Effector memory CD8-positive, alpha-beta T cell (primary cell): ENCODE measurements around the gene KDM1A.

ENCODE experiments used
- ATAC-seq: fragments of 150-1000 bp; cut with Tn5 transposase; replicated peaks from 2 replicates; pipeline ENCODE4 v1.10.0; 2021; ENCODE audit warnings: mild to moderate bottlenecking, moderate library complexity
- DNase-seq, 3 experiments: peaks; one replicate each; pipeline ENCODE4 v3.0.0; 2021
- H3K27ac Mint-ChIP-seq, 2 donors: one replicate each; pipeline ENCODE4 v1.8.0; 2022; ENCODE audit warnings: mild to moderate bottlenecking in 2 of 2, mixed read lengths in 2 of 2, moderate library complexity in 2 of 2
- H3K27me3 Mint-ChIP-seq, 2 donors: one replicate each; pipeline ENCODE4 v1.8.0; 2022; ENCODE audit warnings: mixed read lengths in 2 of 2
- H3K36me3 Mint-ChIP-seq: one replicate; pipeline ENCODE4 v1.8.0; 2022; ENCODE audit warnings: mild to moderate bottlenecking, moderate library complexity, mixed read lengths; ENCODE audit not compliant: insufficient read depth
- H3K4me1 Mint-ChIP-seq, 2 donors: one replicate each; pipeline ENCODE4 v1.8.0; 2022; ENCODE audit warnings: low read depth in 2 of 2, mixed read lengths in 2 of 2
- H3K4me3 Mint-ChIP-seq, 2 donors: one replicate each; pipeline ENCODE4 v1.8.0; 2022; ENCODE audit warnings: mild to moderate bottlenecking in 2 of 2, mixed read lengths in 2 of 2, moderate library complexity in 2 of 2
- H3K9me3 Mint-ChIP-seq, 2 donors: one replicate each; pipeline ENCODE4 v1.8.0; 2022; ENCODE audit warnings: mixed read lengths in 2 of 2

Gene KDM1A

DNA sequence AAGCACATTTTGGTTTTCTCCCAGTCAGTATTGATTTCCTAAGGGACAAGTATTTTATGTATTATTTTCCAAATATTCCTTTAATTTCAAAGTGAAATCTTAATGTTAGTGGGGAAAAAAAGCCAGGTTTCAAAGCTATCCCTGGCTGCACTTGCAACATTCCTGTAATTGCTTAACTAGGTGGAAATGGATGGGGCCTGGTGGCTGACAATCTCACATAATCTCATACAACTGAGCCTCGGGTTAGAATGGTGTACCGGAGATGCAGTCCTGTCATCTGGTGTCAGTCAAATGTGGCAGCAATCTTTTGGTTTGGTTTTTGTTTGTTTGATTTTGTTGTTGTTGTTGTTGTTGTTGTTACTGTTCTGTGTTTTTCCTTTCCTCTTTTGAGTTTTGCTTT, 46.1 kb downstream of the KDM1A start:
- DNase-seq (no peak), ATAC-seq (no peak)
- Mint-ChIP-seq H3K9me3 (no peaks in the 10 kb centered on the region), H3K4me1 (no peaks in the 10 kb centered on the region), H3K27ac (no peak overlapping the region), H3K27me3 (no peaks in the 10 kb centered on the region), H3K36me3 (peaks cover 35% of the 10 kb centered on the region), H3K4me3 (no peak overlapping the region)

DNA sequence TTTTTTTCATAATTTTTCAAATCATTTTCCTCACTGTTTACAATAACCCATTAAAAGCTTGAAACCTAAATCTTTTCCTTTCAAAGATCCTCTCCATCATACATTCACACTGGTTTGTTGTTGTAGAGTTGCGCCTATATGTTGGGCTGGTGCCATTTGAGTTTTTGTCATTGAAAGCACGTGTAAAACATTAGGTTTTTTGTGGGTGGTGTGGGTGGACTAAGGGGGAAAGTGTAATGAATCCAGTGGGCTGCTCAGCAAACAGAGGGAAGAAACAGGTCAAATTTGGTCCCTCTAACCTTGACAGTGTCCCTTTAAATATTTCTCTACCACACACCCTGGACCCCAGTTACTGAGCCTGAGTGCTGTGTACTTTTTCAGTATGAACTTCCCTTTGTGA, 46.8 kb downstream of the KDM1A start:
- Mint-ChIP-seq H3K27me3 (no peaks in the 10 kb centered on the region), H3K9me3 (no peaks in the 10 kb centered on the region), H3K36me3 (peaks cover 42% of the 10 kb centered on the region), H3K4me1 (no peaks in the 10 kb centered on the region), H3K4me3 (no peak overlapping the region), H3K27ac (no peak overlapping the region)
- no peak for DNase-seq
- ATAC-seq, result no peak

DNA sequence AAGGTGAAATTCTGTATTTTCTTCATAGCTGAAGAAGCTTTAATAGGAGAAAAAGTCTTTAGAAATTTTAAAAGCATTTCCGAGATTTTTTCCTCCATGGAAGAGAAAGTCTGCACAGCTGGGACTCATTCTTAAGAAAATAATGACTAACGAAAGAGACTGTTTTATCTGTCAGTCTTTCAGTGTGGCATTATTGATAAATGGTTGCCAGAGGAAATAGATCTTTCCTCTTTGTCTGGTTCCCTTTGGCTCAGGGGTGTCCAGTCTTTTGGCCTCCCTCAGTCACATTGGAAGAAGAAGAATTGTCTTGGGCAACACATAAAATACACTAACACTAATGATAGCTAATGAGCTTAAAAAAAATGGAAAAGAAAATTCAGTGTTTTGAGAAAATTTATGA, 49.9 kb downstream of the KDM1A start:
- ATAC-seq (no peak), DNase-seq (no peak)
- Mint-ChIP-seq H3K27me3 (no peaks in the 10 kb centered on the region), H3K4me1 (no peaks in the 10 kb centered on the region), H3K27ac (peak overlapping the region in 1 of 2 donors; percentile 10), H3K36me3 (peaks cover 51% of the 10 kb centered on the region), H3K4me3 (no peak overlapping the region), H3K9me3 (no peaks in the 10 kb centered on the region)

DNA sequence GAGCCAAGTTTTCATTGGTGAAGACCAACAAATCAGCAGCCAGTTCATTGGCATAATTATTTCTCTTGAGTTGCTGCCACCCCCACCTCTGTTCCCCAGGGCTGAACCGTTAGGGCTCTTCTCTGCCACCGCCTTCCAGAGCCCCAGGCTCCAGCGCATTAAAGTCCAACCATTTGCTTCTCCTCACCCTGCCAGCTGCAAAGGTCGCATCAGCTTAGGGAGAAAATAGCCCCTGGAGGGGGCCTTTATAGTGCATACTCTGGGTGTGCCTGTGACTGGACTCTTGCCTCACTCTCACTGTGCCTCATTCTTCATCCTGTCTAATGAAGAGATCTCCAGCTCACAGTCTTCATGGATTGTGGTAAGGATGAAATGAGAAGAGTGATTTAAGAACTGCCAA, 50.4 kb downstream of the KDM1A start:
- no peaks in the 10 kb centered on the region for H3K27me3 Mint-ChIP-seq
- H3K36me3 Mint-ChIP-seq, result peaks cover 48% of the 10 kb centered on the region
- H3K4me3 Mint-ChIP-seq, result no peak overlapping the region
- H3K4me1 Mint-ChIP-seq, result no peaks in the 10 kb centered on the region
- no peak for ATAC-seq
- DNase-seq, result no peak
- no peaks in the 10 kb centered on the region for H3K9me3 Mint-ChIP-seq
- H3K27ac Mint-ChIP-seq, result peak overlapping the region in 1 of 2 donors; percentile 76

DNA sequence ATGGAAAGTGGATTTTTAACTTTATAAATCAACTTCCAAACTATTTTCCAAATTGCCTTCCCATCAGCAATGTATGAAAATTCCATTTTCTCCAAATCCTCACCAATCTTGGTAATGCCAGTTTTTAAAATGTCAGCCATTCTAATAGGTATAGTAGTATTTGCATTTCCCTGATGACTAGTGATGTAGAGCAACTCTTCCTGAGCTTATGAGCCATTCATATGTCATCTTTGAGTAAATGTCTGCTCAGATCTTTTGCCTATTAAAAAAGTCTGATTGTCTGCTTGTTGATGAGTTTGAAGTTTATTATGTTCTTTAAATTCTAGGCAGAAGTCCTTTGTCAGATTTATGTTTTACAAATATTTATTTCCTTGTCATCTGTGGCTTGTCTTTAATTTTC, 54.7 kb downstream of the KDM1A start:
- Mint-ChIP-seq H3K36me3 (peaks cover 74% of the 10 kb centered on the region), H3K4me1 (no peaks in the 10 kb centered on the region)

DNA sequence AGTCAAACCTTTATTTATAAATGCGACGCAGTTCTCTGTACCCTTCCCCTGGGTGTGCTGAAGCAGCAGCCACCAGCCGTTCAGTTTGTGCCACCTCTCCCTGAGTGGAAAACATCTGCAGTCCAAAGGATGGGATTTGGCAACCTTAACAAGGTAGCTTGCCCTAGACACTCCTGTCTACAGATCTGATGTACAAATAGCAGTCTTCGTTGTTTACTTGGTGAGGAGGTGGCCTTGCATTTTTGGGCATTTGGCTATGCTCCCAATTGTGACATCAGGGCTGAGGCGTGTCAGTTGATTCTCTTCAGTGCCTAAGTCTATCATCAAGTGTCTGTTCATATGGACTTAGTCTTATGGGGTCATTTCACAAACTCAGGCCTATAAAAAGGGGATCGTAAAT, 59.8 kb downstream of the KDM1A start:
- H3K36me3 Mint-ChIP-seq, result peaks cover 75% of the 10 kb centered on the region
- H3K27ac Mint-ChIP-seq, result no peak overlapping the region
- no peaks in the 10 kb centered on the region for H3K9me3 Mint-ChIP-seq
- peaks cover 0 to 2% of the 10 kb centered on the region in 2 donors for H3K4me1 Mint-ChIP-seq
- no peaks in the 10 kb centered on the region for H3K27me3 Mint-ChIP-seq
- H3K4me3 Mint-ChIP-seq, result no peak overlapping the region
- ATAC-seq (no peak), DNase-seq (no peak)

More for the DNA sequence above, 54.7 kb downstream of the KDM1A start:
- ATAC-seq (no peak), DNase-seq (no peak)
- Mint-ChIP-seq H3K9me3 (no peaks in the 10 kb centered on the region), H3K27ac (no peak overlapping the region), H3K27me3 (no peaks in the 10 kb centered on the region), H3K4me3 (no peak overlapping the region)

DNA sequence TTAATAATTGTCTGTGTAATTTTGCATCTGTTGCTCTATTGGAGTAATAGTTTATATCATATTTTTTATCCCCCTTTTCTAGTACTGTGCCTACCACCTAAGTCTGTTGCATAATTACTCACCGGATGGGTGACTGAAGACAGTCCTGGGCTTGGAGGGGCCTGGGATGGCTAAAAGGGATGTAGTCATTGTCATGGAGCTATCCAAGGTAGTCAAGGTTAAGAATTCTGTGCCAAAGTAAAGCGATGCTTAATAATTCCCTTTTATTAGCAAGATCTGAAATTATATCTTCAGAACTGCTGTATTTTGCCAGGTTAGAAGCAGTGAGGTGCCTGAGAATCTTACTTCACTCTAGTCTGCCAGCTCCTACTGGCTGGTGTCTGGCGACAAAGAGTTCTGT, 61.6 kb downstream of the KDM1A start:
- H3K36me3 Mint-ChIP-seq, result peaks cover 77% of the 10 kb centered on the region
- no peak overlapping the region for H3K4me3 Mint-ChIP-seq
- DNase-seq (no peak), ATAC-seq (no peak)
- peaks cover 0 to 2% of the 10 kb centered on the region in 2 donors for H3K4me1 Mint-ChIP-seq
- no peak overlapping the region for H3K27ac Mint-ChIP-seq
- H3K9me3 Mint-ChIP-seq, result no peaks in the 10 kb centered on the region
- no peaks in the 10 kb centered on the region for H3K27me3 Mint-ChIP-seq

DNA sequence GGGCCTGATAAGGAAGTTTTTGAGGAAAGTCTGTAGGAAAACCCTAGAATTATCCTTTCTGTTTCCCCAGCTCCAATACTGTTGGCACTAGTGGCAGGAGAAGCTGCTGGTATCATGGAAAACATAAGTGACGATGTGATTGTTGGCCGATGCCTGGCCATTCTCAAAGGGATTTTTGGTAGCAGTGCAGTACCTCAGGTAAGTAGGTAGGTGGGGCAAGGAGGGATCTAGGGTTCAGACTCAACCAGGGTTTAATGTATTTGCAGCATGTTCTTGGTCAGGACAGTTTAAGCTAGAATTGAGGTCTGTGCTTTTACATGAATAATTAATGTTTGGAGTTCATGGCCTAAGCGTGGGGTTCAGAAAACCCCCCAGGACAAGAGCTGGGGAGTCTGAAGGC, 62.1 kb downstream of the KDM1A start:
- peaks cover 77% of the 10 kb centered on the region for H3K36me3 Mint-ChIP-seq
- peak overlapping the region in 1 of 2 donors; percentile 18 for H3K27ac Mint-ChIP-seq
- peak; percentile 46 for ATAC-seq

DNA sequence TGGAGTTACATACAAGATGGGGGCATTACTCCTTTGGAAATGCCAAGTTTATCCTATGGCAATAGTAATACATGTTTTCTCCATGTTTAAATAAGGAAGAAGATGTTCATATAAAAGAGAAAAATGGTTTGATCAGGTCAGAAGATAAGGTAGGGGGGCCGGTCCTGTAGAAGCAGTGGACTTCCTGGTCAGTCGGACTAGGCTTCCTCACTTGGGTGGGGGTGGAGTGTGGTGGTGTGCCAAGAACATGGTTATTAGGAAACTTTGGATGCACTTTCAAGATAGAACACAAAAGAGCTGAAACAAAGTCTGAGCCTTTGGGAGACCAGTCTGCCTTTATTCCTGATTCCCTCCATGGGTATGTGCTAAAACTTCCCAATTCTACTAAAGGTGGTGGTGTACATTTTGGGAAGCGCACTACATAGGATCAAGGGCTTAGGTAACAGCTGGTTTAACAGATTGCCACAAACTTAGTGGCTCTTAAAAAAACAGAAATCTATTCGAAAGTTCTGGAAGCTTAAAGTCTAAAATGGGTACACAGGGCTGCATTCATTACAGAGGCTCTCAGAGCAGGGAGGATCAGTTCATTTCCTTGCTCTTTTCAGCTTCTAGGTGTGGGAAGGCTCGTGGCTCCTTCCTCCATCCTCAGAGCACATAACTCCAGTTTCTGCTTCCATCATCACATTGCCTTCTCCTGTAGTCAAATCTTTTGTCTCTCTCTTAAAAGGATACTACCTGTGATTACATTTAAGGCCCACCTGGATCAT, 64.6 kb downstream of the KDM1A start:
- Mint-ChIP-seq H3K4me3 (no peak overlapping the region), H3K36me3 (peaks cover 81% of the 10 kb centered on the region), H3K4me1 (peaks cover 0 to 2% of the 10 kb centered on the region in 2 donors), H3K9me3 (no peaks in the 10 kb centered on the region), H3K27me3 (no peaks in the 10 kb centered on the region), H3K27ac (peak overlapping the region in 1 of 2 donors; percentile 30)
- ATAC-seq, result no peak
- DNase-seq, result no peak

More for the DNA sequence above, 62.1 kb downstream of the KDM1A start:
- H3K9me3 Mint-ChIP-seq, result no peaks in the 10 kb centered on the region
- H3K4me3 Mint-ChIP-seq, result no peak overlapping the region
- no peak for DNase-seq
- no peaks in the 10 kb centered on the region for H3K27me3 Mint-ChIP-seq
- H3K4me1 Mint-ChIP-seq, result peaks cover 0 to 2% of the 10 kb centered on the region in 2 donors

DNA sequence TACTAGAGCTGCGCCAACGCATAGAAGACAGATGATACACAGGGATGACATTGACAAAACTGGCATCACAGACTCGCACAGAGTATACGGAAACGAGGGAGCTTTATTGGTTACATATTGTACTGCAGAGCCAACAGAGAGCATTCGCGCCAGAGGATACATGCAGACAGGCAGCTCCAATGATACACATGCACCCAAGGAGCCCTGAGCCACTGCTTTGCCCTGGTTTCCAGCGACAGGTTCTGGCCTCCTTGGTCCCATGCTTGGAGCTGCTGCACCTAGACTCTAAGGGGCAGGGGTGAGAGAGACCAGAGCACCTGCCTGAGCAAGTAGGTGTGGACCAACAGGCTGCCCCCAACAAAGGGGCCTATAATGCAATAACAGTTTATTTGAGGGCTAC, 65.6 kb downstream of the KDM1A start:
- H3K36me3 Mint-ChIP-seq, result peaks cover 81% of the 10 kb centered on the region
- peak overlapping the region in 1 of 2 donors; percentile 65 for H3K27ac Mint-ChIP-seq
- no peaks in the 10 kb centered on the region for H3K27me3 Mint-ChIP-seq

DNA sequence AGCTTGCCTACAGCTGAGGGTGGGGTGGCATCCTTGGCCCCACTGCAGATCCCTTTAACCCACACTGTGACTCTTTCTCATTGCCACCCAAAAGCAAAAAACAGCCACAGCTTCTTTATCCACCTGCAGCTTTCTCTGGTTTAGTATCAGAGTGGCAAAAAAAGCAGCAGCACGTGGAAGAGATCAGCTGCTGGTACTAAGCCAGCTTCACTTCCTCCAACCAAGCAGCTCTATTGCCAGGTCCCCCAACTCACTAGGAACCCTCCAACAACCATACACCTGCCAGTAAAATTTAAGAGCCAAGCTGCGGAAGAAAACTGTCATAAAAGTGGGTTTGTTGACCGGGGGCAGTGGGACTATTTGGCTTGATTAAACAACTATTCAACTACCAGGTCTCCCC, 66.4 kb downstream of the KDM1A start:
- H3K27me3 Mint-ChIP-seq, result no peaks in the 10 kb centered on the region
- no peak overlapping the region for H3K4me3 Mint-ChIP-seq
- H3K36me3 Mint-ChIP-seq, result peaks cover 76% of the 10 kb centered on the region
- DNase-seq, result no peak
- no peak for ATAC-seq
- H3K4me1 Mint-ChIP-seq, result no peaks in the 10 kb centered on the region
- peak overlapping the region; percentile 61 to 65 for H3K27ac Mint-ChIP-seq
- H3K9me3 Mint-ChIP-seq, result no peaks in the 10 kb centered on the region

More for the DNA sequence above, 65.6 kb downstream of the KDM1A start:
- Mint-ChIP-seq H3K9me3 (no peaks in the 10 kb centered on the region), H3K4me3 (no peak overlapping the region), H3K4me1 (peaks cover 0 to 2% of the 10 kb centered on the region in 2 donors)
- no peak for DNase-seq
- ATAC-seq, result no peak

DNA sequence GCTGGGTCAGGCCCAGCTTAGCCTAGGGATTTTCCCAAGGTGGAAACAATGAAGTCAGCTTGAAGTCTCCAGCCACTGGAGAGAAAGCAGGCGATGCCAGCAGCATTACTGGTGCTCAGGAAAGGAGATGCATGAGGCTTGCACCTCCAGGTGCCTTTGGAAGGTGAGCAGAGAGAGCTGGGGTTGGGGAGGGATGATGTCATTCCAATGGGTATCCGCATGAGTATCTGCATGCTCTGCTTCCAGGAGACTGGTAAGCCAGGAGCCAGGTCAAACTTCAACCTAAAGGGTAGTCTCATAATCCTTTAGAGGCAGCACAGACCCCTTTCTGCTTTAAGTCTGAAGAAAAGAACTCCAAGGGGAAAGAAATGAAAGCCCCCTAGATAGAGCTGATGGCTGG, 68.8 kb downstream of the KDM1A start:
- no peak for DNase-seq
- Mint-ChIP-seq H3K36me3 (peaks cover 68% of the 10 kb centered on the region), H3K4me1 (peaks cover 0 to 3% of the 10 kb centered on the region in 2 donors), H3K4me3 (no peak overlapping the region), H3K27ac (peak overlapping the region in 1 of 2 donors; percentile 22), H3K9me3 (no peaks in the 10 kb centered on the region), H3K27me3 (no peaks in the 10 kb centered on the region)
- ATAC-seq, result no peak

DNA sequence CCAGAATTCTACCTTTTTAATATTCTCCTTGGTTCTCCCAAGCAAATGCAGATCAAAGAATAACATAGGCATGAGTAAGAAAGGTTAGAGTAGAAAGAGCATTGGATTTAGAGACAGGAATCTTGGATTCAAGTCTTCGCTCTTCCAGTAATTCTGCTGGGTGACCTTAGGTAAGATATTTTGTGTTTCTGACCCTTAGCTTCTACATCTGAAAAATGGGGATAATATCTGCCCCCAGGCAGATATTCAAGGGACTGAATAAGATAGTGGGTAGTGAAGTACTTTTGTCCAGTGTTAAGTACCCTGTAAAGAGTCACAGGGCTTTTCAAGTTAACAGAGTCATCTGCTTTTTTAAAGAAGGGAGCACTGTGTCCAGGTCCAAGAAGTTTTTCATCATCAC, 70.8 kb downstream of the KDM1A start:
- Mint-ChIP-seq H3K27ac (no peak overlapping the region), H3K9me3 (no peaks in the 10 kb centered on the region), H3K4me1 (peaks cover 0 to 3% of the 10 kb centered on the region in 2 donors), H3K27me3 (no peaks in the 10 kb centered on the region), H3K36me3 (peaks cover 66% of the 10 kb centered on the region), H3K4me3 (no peak overlapping the region)
- ATAC-seq (no peak), DNase-seq (no peak)

DNA sequence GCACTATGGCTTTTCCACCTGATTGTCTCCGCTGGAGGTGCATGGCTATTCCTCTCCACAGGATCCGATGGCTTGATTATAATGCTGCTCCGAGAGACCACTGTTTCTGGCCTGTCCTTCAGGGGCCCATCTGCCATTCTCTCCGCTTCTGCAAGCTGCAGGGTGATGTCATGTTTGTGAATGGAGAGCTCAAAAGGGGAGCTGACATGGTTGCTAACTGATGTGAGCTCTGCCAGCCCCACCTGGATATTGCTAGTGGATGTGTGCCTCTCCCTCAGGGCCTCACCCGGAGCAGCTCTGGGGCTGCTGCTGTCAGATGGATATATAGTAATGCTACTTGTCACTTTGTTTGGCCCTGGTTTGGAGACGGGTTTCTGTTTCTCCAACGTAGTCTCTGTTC, 72.3 kb downstream of the KDM1A start:
- ATAC-seq, result no peak
- peak overlapping the region in 1 of 2 donors; percentile 54 for H3K27ac Mint-ChIP-seq
- peaks cover 0 to 3% of the 10 kb centered on the region in 2 donors for H3K4me1 Mint-ChIP-seq
- no peak overlapping the region for H3K4me3 Mint-ChIP-seq
- no peaks in the 10 kb centered on the region for H3K9me3 Mint-ChIP-seq
- peaks cover 54% of the 10 kb centered on the region for H3K36me3 Mint-ChIP-seq
- DNase-seq, result no peak
- H3K27me3 Mint-ChIP-seq, result no peaks in the 10 kb centered on the region
